ENCODE data around the gene ADIPOQ. TPM values are rescaled to one million over a fixed set of nuclear protein-coding genes. Genes with fewer than 3 reads are reported as not detected.
A peak's percentile ranks its signal among the peaks of the same experiment; 100 is the strongest.
"Not testable (repeated sequence)": the region's sequence is repeated elsewhere in the genome, so short reads cannot be mapped to it uniquely, and the experiment has no call there.

The ADIPOQ gene
- total RNA-seq, 3 donors from 2014 or later (not counting 1 experiment from before 2014, with no cell fraction given), result not detected

DNA sequence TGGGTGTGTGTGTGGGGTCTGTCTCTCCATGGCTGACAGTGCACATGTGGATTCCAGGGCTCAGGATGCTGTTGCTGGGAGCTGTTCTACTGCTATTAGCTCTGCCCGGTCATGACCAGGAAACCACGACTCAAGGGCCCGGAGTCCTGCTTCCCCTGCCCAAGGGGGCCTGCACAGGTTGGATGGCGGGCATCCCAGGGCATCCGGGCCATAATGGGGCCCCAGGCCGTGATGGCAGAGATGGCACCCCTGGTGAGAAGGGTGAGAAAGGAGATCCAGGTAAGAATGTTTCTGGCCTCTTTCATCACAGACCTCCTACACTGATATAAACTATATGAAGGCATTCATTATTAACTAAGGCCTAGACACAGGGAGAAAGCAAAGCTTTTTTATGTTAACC is 10.5 kb downstream of the ADIPOQ start:
- Mint-ChIP-seq H3K27ac (no peak overlapping the region), H3K36me3 (no peaks in the 10 kb centered on the region), H3K9me3 (no peaks in the 10 kb centered on the region), H3K4me1 (peaks cover 16 to 25% of the 10 kb centered on the region in 2 donors), H3K27me3 (ENCODE audit: low read depth in 2 of 2) (peaks cover 0 to 7% of the 10 kb centered on the region in 2 donors), H3K4me3 (no peak overlapping the region)
- Histone ChIP-seq H3K27me3 (ENCODE audit: control insufficient read depth, insufficient read depth, low read length) (no peaks in the 10 kb centered on the region), H3K36me3 (ENCODE audit: control insufficient read depth, insufficient read depth, low read length) (no peaks in the 10 kb centered on the region), H3K27ac (ENCODE audit: low read length) (no peak overlapping the region), H3K4me1 (ENCODE audit: control insufficient read depth, insufficient read depth, low read length) (no peaks in the 10 kb centered on the region), H3K4me3 (ENCODE audit: low read length) (no peak overlapping the region), H3K9me3 (ENCODE audit: control insufficient read depth, insufficient read depth, low read length) (peaks cover under 1% of the 10 kb centered on the region)
- DNase-seq (no peak), ATAC-seq (peak in 1 of 3 donors; percentile 7)
- intact Hi-C loops (cut with micrococcal nuclease), result no loop called here
- TF ChIP-seq CTCF (IDR thresholded peaks at IDR 0.05), result no peak
- WGBS (ENCODE audit: insufficient coverage), result 66% methylated on average over 5 of the region's 6 CpGs

- Histone ChIP-seq H3K27me3 (ENCODE audit: control insufficient read depth, insufficient read depth, low read length) (no peaks in the 10 kb centered on the region), H3K4me3 (ENCODE audit: low read length) (no peak overlapping the region), H3K4me1 (ENCODE audit: control insufficient read depth, insufficient read depth, low read length) (no peaks in the 10 kb centered on the region), H3K27ac (ENCODE audit: low read length) (no peak overlapping the region), H3K9me3 (ENCODE audit: control insufficient read depth, insufficient read depth, low read length) (peaks cover 2% of the 10 kb centered on the region), H3K36me3 (ENCODE audit: control insufficient read depth, insufficient read depth, low read length) (no peaks in the 10 kb centered on the region)
- ATAC-seq, result no peak
- no peak overlapping the region for H3K27ac Mint-ChIP-seq
- intact Hi-C loops (cut with micrococcal nuclease), result no loop called here
- 97% methylated on average over 8 of the region's 8 CpGs for whole genome bisulfite sequencing (ENCODE audit: insufficient coverage)
- DNase-seq, result no peak
- H3K4me3 Mint-ChIP-seq, result no peak overlapping the region
- H3K27me3 Mint-ChIP-seq (ENCODE audit: low read depth in 2 of 2), result peaks cover 0 to 5% of the 10 kb centered on the region in 2 donors
- peaks cover 1 to 2% of the 10 kb centered on the region in 2 donors for H3K9me3 Mint-ChIP-seq
- H3K36me3 Mint-ChIP-seq, result peaks cover 1% of the 10 kb centered on the region
- peaks cover 15 to 24% of the 10 kb centered on the region in 2 donors for H3K4me1 Mint-ChIP-seq
- TF ChIP-seq CTCF (IDR thresholded peaks at IDR 0.05), result no peak
Measured at GRCh38 chr3:186854146-186854545, 11.6 kb downstream of the ADIPOQ start.

DNA sequence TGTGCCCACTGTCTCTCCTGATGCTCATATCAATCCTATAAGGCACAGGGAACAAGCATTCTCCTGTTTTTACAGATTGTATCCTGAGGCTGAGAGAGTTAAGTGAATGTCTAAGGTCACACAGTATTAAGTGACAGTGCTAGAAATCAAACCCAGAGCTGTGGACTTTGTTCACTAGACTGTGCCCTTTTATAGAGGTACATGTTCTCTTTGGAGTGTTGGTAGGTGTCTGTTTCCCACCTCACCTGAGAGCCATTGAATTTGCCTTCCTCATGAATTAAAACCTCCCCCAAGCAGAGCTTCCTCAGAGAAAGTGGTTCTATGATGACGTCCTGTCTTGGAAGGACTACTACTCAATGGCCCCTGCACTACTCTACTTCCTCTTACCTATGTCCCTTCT is 12.4 kb downstream of the ADIPOQ start:
- 0% methylated on average over 1 of the region's 1 CpG for WGBS (ENCODE audit: insufficient coverage)
- ATAC-seq, result no peak
- intact Hi-C loops (cut with micrococcal nuclease), result no loop called here
- no peaks in the 10 kb centered on the region for H3K4me1 ChIP-seq (ENCODE audit: control insufficient read depth, insufficient read depth, low read length)
- no peak overlapping the region for H3K27ac Mint-ChIP-seq
- peaks cover 2 to 3% of the 10 kb centered on the region in 2 donors for H3K9me3 Mint-ChIP-seq
- no peak overlapping the region for H3K4me3 Mint-ChIP-seq
- no peaks in the 10 kb centered on the region for H3K27me3 Mint-ChIP-seq (ENCODE audit: low read depth in 2 of 2)
- H3K9me3 ChIP-seq (ENCODE audit: control insufficient read depth, insufficient read depth, low read length), result peaks cover 7% of the 10 kb centered on the region
- no peak for TF ChIP-seq CTCF (IDR thresholded peaks at IDR 0.05)
- peaks cover 8 to 18% of the 10 kb centered on the region in 2 donors for H3K4me1 Mint-ChIP-seq
- no peak overlapping the region for H3K4me3 ChIP-seq (ENCODE audit: low read length)
- peaks cover 8% of the 10 kb centered on the region for H3K36me3 Mint-ChIP-seq
- no peak for DNase-seq
- no peaks in the 10 kb centered on the region for H3K36me3 ChIP-seq (ENCODE audit: control insufficient read depth, insufficient read depth, low read length)
- no peak overlapping the region for H3K27ac ChIP-seq (ENCODE audit: low read length)
- no peaks in the 10 kb centered on the region for H3K27me3 ChIP-seq (ENCODE audit: control insufficient read depth, insufficient read depth, low read length)

DNA sequence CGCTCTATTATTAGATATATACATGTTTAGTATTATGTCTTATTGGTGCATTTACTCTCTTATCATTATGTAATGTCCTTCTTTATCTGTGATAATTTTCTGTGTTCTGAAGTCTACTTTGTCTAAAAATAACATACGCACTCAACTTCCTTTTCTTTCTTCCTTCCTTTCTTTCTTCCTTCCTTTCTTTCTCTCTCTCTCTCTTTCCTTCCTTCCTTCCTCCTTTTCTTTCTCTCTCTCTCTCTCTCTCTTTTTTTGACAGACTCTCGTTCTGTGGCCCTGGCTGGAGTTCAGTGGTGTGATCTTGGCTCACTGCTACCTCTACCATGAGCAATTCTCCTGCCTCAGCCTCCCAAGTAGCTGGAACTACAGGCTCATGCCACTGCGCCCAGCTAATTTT is 15.2 kb downstream of the ADIPOQ start:
- Mint-ChIP-seq H3K27ac (no peak overlapping the region), H3K27me3 (ENCODE audit: low read depth in 2 of 2) (no peaks in the 10 kb centered on the region), H3K36me3 (peaks cover 8% of the 10 kb centered on the region), H3K9me3 (peaks cover 2 to 3% of the 10 kb centered on the region in 2 donors), H3K4me3 (no peak overlapping the region), H3K4me1 (peaks cover 0 to 4% of the 10 kb centered on the region in 2 donors)
- TF ChIP-seq CTCF (IDR thresholded peaks at IDR 0.05), result no peak
- H3K36me3 ChIP-seq (ENCODE audit: control insufficient read depth, insufficient read depth, low read length), result no peaks in the 10 kb centered on the region
- ATAC-seq (no peak), DNase-seq (no peak)
- intact Hi-C loops (cut with micrococcal nuclease), result no loop called here
- no peaks in the 10 kb centered on the region for H3K27me3 ChIP-seq (ENCODE audit: control insufficient read depth, insufficient read depth, low read length)
- H3K9me3 ChIP-seq (ENCODE audit: control insufficient read depth, insufficient read depth, low read length), result peaks cover 7% of the 10 kb centered on the region
- no peak overlapping the region for H3K27ac ChIP-seq (ENCODE audit: low read length)
- no peak overlapping the region for H3K4me3 ChIP-seq (ENCODE audit: low read length)
- H3K4me1 ChIP-seq (ENCODE audit: control insufficient read depth, insufficient read depth, low read length), result no peaks in the 10 kb centered on the region
- WGBS (ENCODE audit: insufficient coverage), result 91% methylated on average over 3 of the region's 4 CpGs

DNA sequence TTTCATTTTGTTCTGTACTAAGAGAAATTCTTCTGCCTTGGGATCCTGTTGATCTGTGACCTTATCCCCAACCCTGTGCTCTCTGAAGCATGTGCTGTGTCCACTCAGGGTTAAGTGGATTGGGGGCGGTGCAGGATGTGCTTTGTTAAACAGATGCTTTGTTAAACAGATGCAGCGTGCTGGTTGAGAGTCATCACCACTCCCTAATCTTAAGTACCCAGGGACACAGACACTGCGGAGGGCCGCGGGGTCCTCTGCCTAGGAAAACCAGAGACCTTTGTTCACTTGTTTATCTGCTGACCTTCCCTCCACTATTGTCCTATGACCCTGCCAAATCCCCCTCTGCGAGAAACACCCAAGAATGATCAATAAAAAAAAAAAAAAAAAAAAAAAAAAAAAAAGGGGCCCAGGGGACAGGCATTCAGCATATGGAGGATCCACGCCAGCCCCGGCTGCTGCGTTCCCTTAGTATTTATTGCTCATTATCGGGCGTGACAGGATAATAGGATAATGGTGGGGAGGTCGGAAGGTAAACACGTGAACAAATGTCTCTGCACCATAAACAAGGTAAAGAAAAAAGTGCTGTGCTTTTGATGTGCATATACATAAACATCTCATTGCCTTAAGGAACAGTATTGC is 22.8 kb downstream of the ADIPOQ start:
- H3K27me3 ChIP-seq (ENCODE audit: control insufficient read depth, insufficient read depth, low read length); H3K4me3 Mint-ChIP-seq; intact Hi-C loops (cut with micrococcal nuclease); H3K36me3 Mint-ChIP-seq; H3K27ac ChIP-seq (ENCODE audit: low read length); H3K4me1 Mint-ChIP-seq; DNase-seq; H3K27me3 Mint-ChIP-seq (ENCODE audit: low read depth in 2 of 2); H3K4me1 ChIP-seq (ENCODE audit: control insufficient read depth, insufficient read depth, low read length); H3K9me3 ChIP-seq (ENCODE audit: control insufficient read depth, insufficient read depth, low read length); ATAC-seq; H3K9me3 Mint-ChIP-seq; H3K36me3 ChIP-seq (ENCODE audit: control insufficient read depth, insufficient read depth, low read length); H3K4me3 ChIP-seq (ENCODE audit: low read length); H3K27ac Mint-ChIP-seq: not testable (repeated sequence)
- no CpG with 5 or more reads among the region's 13 CpGs for WGBS (ENCODE audit: insufficient coverage)

All from natural killer cell (primary cell).